ENCODE data around the gene HNRNPDL.
"Not testable (repeated sequence)": the region's sequence is repeated elsewhere in the genome, so short reads cannot be mapped to it uniquely, and the experiment has no call there.

The HNRNPDL gene

GRCh38 chr4:82430193-82430963, at the start of gene HNRNPDL, which contains the start of gene ENOPH1:
Gene HNRNPDL (minus strand): TSS chr4:82430462. CDS start chr4:82429690, 772 bp downstream.
Gene ENOPH1 (plus strand): TSS chr4:82430590. CDS start chr4:82430830, 240 bp downstream.
- H3K9me3 ChIP-seq (ENCODE audit: low read length) = no peaks in the 10 kb centered on the region
- H3K27me3 ChIP-seq (ENCODE audit: control insufficient read depth in 1 of 2, insufficient read depth in 2 of 2, low read length in 2 of 2) = no peaks in the 10 kb centered on the region
- H3K4me3 ChIP-seq (ENCODE audit: low read depth in 1 of 2, low read length in 2 of 2) = peak within 1 kb of the TSS; percentile 66 to 98
- peaks cover 12% of the 10 kb centered on the region for H3K36me3 ChIP-seq (ENCODE audit: insufficient read depth, low read length)
- H3K9ac ChIP-seq (ENCODE audit: low read length) = peak within 1 kb of the TSS; percentile 51
- peak within 1 kb of the TSS; percentile 99 for H3K27ac ChIP-seq (ENCODE audit: low read depth, low read length)
- H3K4me1 ChIP-seq (ENCODE audit: insufficient read depth, low read length) = peaks cover 31% of the 10 kb centered on the region

- Histone ChIP-seq H3K36me3 (ENCODE audit: insufficient read depth, low read length) (no peaks in the 10 kb centered on the region), H3K4me1 (ENCODE audit: insufficient read depth, low read length) (no peaks in the 10 kb centered on the region), H3K9ac (ENCODE audit: low read length) (no peak overlapping the region), H3K27ac (ENCODE audit: low read depth, low read length) (no peak overlapping the region), H3K9me3 (ENCODE audit: low read length) (no peaks in the 10 kb centered on the region), H3K27me3 (ENCODE audit: control insufficient read depth in 1 of 2, insufficient read depth in 2 of 2, low read length in 2 of 2) (no peaks in the 10 kb centered on the region), H3K4me3 (ENCODE audit: low read depth in 1 of 2, low read length in 2 of 2) (no peak overlapping the region)
Measured at GRCh38 chr4:82479562-82479961, 49.3 kb upstream of the HNRNPDL start.

- not testable (repeated sequence) for H3K27me3 ChIP-seq (ENCODE audit: control insufficient read depth in 1 of 2, insufficient read depth in 2 of 2, low read length in 2 of 2); H3K9ac ChIP-seq (ENCODE audit: low read length); H3K36me3 ChIP-seq (ENCODE audit: insufficient read depth, low read length); H3K9me3 ChIP-seq (ENCODE audit: low read length); H3K4me1 ChIP-seq (ENCODE audit: insufficient read depth, low read length); H3K27ac ChIP-seq (ENCODE audit: low read depth, low read length); H3K4me3 ChIP-seq (ENCODE audit: low read depth in 1 of 2, low read length in 2 of 2)
Measured at GRCh38 chr4:82477469-82477868, 47.2 kb upstream of the HNRNPDL start.

- H3K4me1 ChIP-seq (ENCODE audit: insufficient read depth, low read length); H3K9me3 ChIP-seq (ENCODE audit: low read length); H3K27ac ChIP-seq (ENCODE audit: low read depth, low read length); H3K9ac ChIP-seq (ENCODE audit: low read length); H3K27me3 ChIP-seq (ENCODE audit: control insufficient read depth in 1 of 2, insufficient read depth in 2 of 2, low read length in 2 of 2); H3K36me3 ChIP-seq (ENCODE audit: insufficient read depth, low read length); H3K4me3 ChIP-seq (ENCODE audit: low read depth in 1 of 2, low read length in 2 of 2): not testable (repeated sequence)
Measured at GRCh38 chr4:82475931-82476330, 45.7 kb upstream of the HNRNPDL start.

GRCh38 chr4:82473621-82474164, 43.4 kb upstream of the HNRNPDL start:
- Histone ChIP-seq H3K36me3 (ENCODE audit: insufficient read depth, low read length) (no peaks in the 10 kb centered on the region), H3K4me3 (ENCODE audit: low read depth in 1 of 2, low read length in 2 of 2) (no peak overlapping the region), H3K9ac (ENCODE audit: low read length) (no peak overlapping the region), H3K4me1 (ENCODE audit: insufficient read depth, low read length) (no peaks in the 10 kb centered on the region), H3K27ac (ENCODE audit: low read depth, low read length) (no peak overlapping the region), H3K27me3 (ENCODE audit: control insufficient read depth in 1 of 2, insufficient read depth in 2 of 2, low read length in 2 of 2) (no peaks in the 10 kb centered on the region), H3K9me3 (ENCODE audit: low read length) (no peaks in the 10 kb centered on the region)

GRCh38 chr4:82473080-82473479, 42.8 kb upstream of the HNRNPDL start:
- not testable (repeated sequence) for H3K9me3 ChIP-seq (ENCODE audit: low read length); H3K4me1 ChIP-seq (ENCODE audit: insufficient read depth, low read length); H3K36me3 ChIP-seq (ENCODE audit: insufficient read depth, low read length); H3K9ac ChIP-seq (ENCODE audit: low read length); H3K27me3 ChIP-seq (ENCODE audit: control insufficient read depth in 1 of 2, insufficient read depth in 2 of 2, low read length in 2 of 2); H3K4me3 ChIP-seq (ENCODE audit: low read depth in 1 of 2, low read length in 2 of 2); H3K27ac ChIP-seq (ENCODE audit: low read depth, low read length)

GRCh38 chr4:82469791-82470345, 39.6 kb upstream of the HNRNPDL start:
- no peak overlapping the region for H3K9ac ChIP-seq (ENCODE audit: low read length)

GRCh38 chr4:82467471-82467870, 37.2 kb upstream of the HNRNPDL start:
- H3K27me3 ChIP-seq (ENCODE audit: control insufficient read depth in 1 of 2, insufficient read depth in 2 of 2, low read length in 2 of 2) = no peaks in the 10 kb centered on the region
- no peaks in the 10 kb centered on the region for H3K9me3 ChIP-seq (ENCODE audit: low read length)
- H3K4me1 ChIP-seq (ENCODE audit: insufficient read depth, low read length) = peaks cover 15% of the 10 kb centered on the region
- H3K27ac ChIP-seq (ENCODE audit: low read depth, low read length) = no peak overlapping the region
- H3K36me3 ChIP-seq (ENCODE audit: insufficient read depth, low read length) = no peaks in the 10 kb centered on the region
- H3K4me3 ChIP-seq (ENCODE audit: low read depth in 1 of 2, low read length in 2 of 2) = no peak overlapping the region
- no peak overlapping the region for H3K9ac ChIP-seq (ENCODE audit: low read length)

More at GRCh38 chr4:82469791-82470345, 39.6 kb upstream of the HNRNPDL start:
- Histone ChIP-seq H3K4me3 (ENCODE audit: low read depth in 1 of 2, low read length in 2 of 2) (no peak overlapping the region), H3K27ac (ENCODE audit: low read depth, low read length) (no peak overlapping the region), H3K36me3 (ENCODE audit: insufficient read depth, low read length) (no peaks in the 10 kb centered on the region), H3K4me1 (ENCODE audit: insufficient read depth, low read length) (no peaks in the 10 kb centered on the region), H3K9me3 (ENCODE audit: low read length) (no peaks in the 10 kb centered on the region), H3K27me3 (ENCODE audit: control insufficient read depth in 1 of 2, insufficient read depth in 2 of 2, low read length in 2 of 2) (no peaks in the 10 kb centered on the region)

GRCh38 chr4:82463221-82463620, 33.0 kb upstream of the HNRNPDL start:
- Histone ChIP-seq H3K27me3 (ENCODE audit: control insufficient read depth in 1 of 2, insufficient read depth in 2 of 2, low read length in 2 of 2) (no peaks in the 10 kb centered on the region), H3K9ac (ENCODE audit: low read length) (no peak overlapping the region), H3K9me3 (ENCODE audit: low read length) (no peaks in the 10 kb centered on the region), H3K27ac (ENCODE audit: low read depth, low read length) (no peak overlapping the region), H3K4me1 (ENCODE audit: insufficient read depth, low read length) (peaks cover 15% of the 10 kb centered on the region), H3K36me3 (ENCODE audit: insufficient read depth, low read length) (peaks cover 13% of the 10 kb centered on the region), H3K4me3 (ENCODE audit: low read depth in 1 of 2, low read length in 2 of 2) (no peak overlapping the region)

GRCh38 chr4:82462415-82462831, 32.2 kb upstream of the HNRNPDL start:
- no peak overlapping the region for H3K9ac ChIP-seq (ENCODE audit: low read length)
- no peaks in the 10 kb centered on the region for H3K9me3 ChIP-seq (ENCODE audit: low read length)
- no peaks in the 10 kb centered on the region for H3K27me3 ChIP-seq (ENCODE audit: control insufficient read depth in 1 of 2, insufficient read depth in 2 of 2, low read length in 2 of 2)
- H3K4me3 ChIP-seq (ENCODE audit: low read depth in 1 of 2, low read length in 2 of 2) = no peak overlapping the region
- no peak overlapping the region for H3K27ac ChIP-seq (ENCODE audit: low read depth, low read length)
- peaks cover 15% of the 10 kb centered on the region for H3K4me1 ChIP-seq (ENCODE audit: insufficient read depth, low read length)
- H3K36me3 ChIP-seq (ENCODE audit: insufficient read depth, low read length) = peaks cover 17% of the 10 kb centered on the region

- H3K9me3 ChIP-seq (ENCODE audit: low read length) = no peaks in the 10 kb centered on the region
- peaks cover 24% of the 10 kb centered on the region for H3K36me3 ChIP-seq (ENCODE audit: insufficient read depth, low read length)
- no peak overlapping the region for H3K27ac ChIP-seq (ENCODE audit: low read depth, low read length)
- peaks cover 15% of the 10 kb centered on the region for H3K4me1 ChIP-seq (ENCODE audit: insufficient read depth, low read length)
- H3K9ac ChIP-seq (ENCODE audit: low read length) = no peak overlapping the region
- H3K27me3 ChIP-seq (ENCODE audit: control insufficient read depth in 1 of 2, insufficient read depth in 2 of 2, low read length in 2 of 2) = no peaks in the 10 kb centered on the region
- H3K4me3 ChIP-seq (ENCODE audit: low read depth in 1 of 2, low read length in 2 of 2) = no peak overlapping the region
Measured at GRCh38 chr4:82461710-82462109, 31.4 kb upstream of the HNRNPDL start.

Data from muscle layer of colon (tissue), 2 donors.